HCT116 (cell line): ENCODE measurements around the gene COL18A1. TPM values are rescaled to one million over a fixed set of nuclear protein-coding genes. Genes with fewer than 3 reads are reported as not detected.

Source experiments
- ATAC-seq: fragments of 200-7000 bp; cut with Tn5 transposase; 2 replicates; pipeline ENCODE4 v1.9.1; 2020; ENCODE audit warnings: mild to moderate bottlenecking, moderate library complexity
- BruUV-seq: library from RNA; stranded (reverse); fragments of 400-500 nt; replicated peaks from 2 replicates; lab custom pipeline; 2021; lab: Mats Ljungman, UMichigan
- CTCF ChIA-PET: fragments of 300-600 bp; sonication (Branson Sonifier 250); formaldehyde crosslinking; loops from one replicate; lab custom pipeline; 2021; ENCODE audit warnings: antibody characterized with exemption; lab: Charles Lee
- POLR2A ChIA-PET: fragments of 300-600, 350-600 bp; sonication (Branson Sonifier 250); formaldehyde crosslinking; loops from one replicate; lab custom pipeline; 2021; ENCODE audit warnings: antibody characterized with exemption; lab: Charles Lee
- RAD21 ChIA-PET, 2 experiments: fragments of 300-600 bp; sonication (Branson Sonifier 250); formaldehyde crosslinking; loops; one replicate each; lab custom pipeline; 2023; ENCODE audit warnings: low total read pairs in 2 of 2; ENCODE audit not compliant: uncharacterized antibody in 2 of 2, unreplicated experiment in 2 of 2, low non-redundant PET in 1 of 2; lab: Charles Lee
- DNase-seq: peaks from one replicate; pipeline ENCODE4 v3.0.0-alpha.2; 2010; ENCODE audit warnings: low read depth, low spot score
- H2AFZ ChIP-seq: fragments of 200-600 bp; shearing (Covaris generic), sonication (generic); 2 replicates; pipeline ENCODE4 v1.6.1; 2017; ENCODE audit warnings: low read depth, mixed run types, mixed read lengths, antibody characterized with exemption, low read length; ENCODE audit not compliant: poor library complexity, severe bottlenecking
- H3K27ac ChIP-seq: 2 replicates; pipeline ENCODE4 v1.5.1; 2012; ENCODE audit warnings: low read depth, low read length
- H3K27me3 ChIP-seq: fragments of 200-600 bp; sonication (generic); 2 replicates; pipeline ENCODE4 v1.6.1; 2016; ENCODE audit warnings: mixed run types, low read length, mixed read lengths; ENCODE audit not compliant: insufficient read depth
- H3K36me3 ChIP-seq, 2 experiments: fragments of 200-500 bp in 1 of 2; fragments of 200-600 bp in 1 of 2; sonication (Bioruptor generic) in 1 of 2; sonication (generic) in 1 of 2; 2 replicates each; pipeline versions ENCODE4 v1.5.1 to v1.6.1; 2014 to 2016; ENCODE audit warnings: low read length in 2 of 2, inconsistent platforms in 1 of 2, mixed read lengths in 1 of 2, mixed run types in 1 of 2; ENCODE audit not compliant: insufficient read depth in 2 of 2, control insufficient read depth in 1 of 2
- H3K4me1 ChIP-seq, 2 experiments: fragments of 200-600 bp in 1 of 2; sonication (generic) in 1 of 2; 2 replicates each; pipeline versions ENCODE4 v1.5.1 to v1.6.1; 2012 to 2017; ENCODE audit warnings: low read length in 2 of 2, inconsistent platforms in 1 of 2, mild to moderate bottlenecking in 1 of 2, mixed read lengths in 1 of 2, mixed run types in 1 of 2, moderate library complexity in 1 of 2; ENCODE audit not compliant: insufficient read depth in 2 of 2, control insufficient read depth in 1 of 2
- H3K4me2 ChIP-seq: fragments of 200-600 bp; sonication (generic); 2 replicates; pipeline ENCODE4 v1.6.1; 2017; ENCODE audit warnings: mixed run types, low read length, mixed read lengths
- H3K4me3 ChIP-seq, 2 experiments: fragments of 200-600 bp in 1 of 2; sonication (generic) in 1 of 2; replicated peaks in 1 of 2; 2 replicates each; pipeline ENCODE4 v1.5.1; 2011 to 2016; ENCODE audit warnings: low read length in 2 of 2, control low read depth in 1 of 2, low read depth in 1 of 2, mild to moderate bottlenecking in 1 of 2, mixed read lengths in 1 of 2, mixed run types in 1 of 2
- H3K79me2 ChIP-seq: fragments of 200-600 bp; sonication (generic); 2 replicates; pipeline ENCODE4 v1.6.1; 2017; ENCODE audit warnings: mild to moderate bottlenecking, mixed run types, low read length, moderate library complexity, mixed read lengths; ENCODE audit not compliant: insufficient read depth
- H3K9ac ChIP-seq: fragments of 200-600 bp; sonication (generic); 2 replicates; pipeline ENCODE4 v1.6.1; 2016; ENCODE audit warnings: low read length, mixed read lengths
- H3K9me2 ChIP-seq: fragments of 200-600 bp; sonication (generic), shearing (Covaris generic); 2 replicates; pipeline ENCODE4 v1.6.1; 2017; ENCODE audit warnings: mixed run types, mild to moderate bottlenecking, moderate library complexity; ENCODE audit not compliant: insufficient read depth
- H3K9me3 ChIP-seq, 2 experiments: fragments of 200-500 bp in 1 of 2; fragments of 200-600 bp in 1 of 2; sonication (Bioruptor generic) in 1 of 2; sonication (generic) in 1 of 2; 2 replicates each; pipeline ENCODE4 v1.6.1; 2014 to 2017; ENCODE audit warnings: low read length in 2 of 2, mixed read lengths in 2 of 2, inconsistent platforms in 1 of 2, low read depth in 1 of 2, mild to moderate bottlenecking in 1 of 2, mixed run types in 1 of 2, moderate library complexity in 1 of 2; ENCODE audit not compliant: control insufficient read depth in 1 of 2, insufficient read depth in 1 of 2
- H4K20me1 ChIP-seq: fragments of 200-600 bp; sonication (generic), shearing (Covaris generic); 2 replicates; pipeline ENCODE4 v1.6.1; 2017; ENCODE audit warnings: mixed run types, mild to moderate bottlenecking, moderate library complexity; ENCODE audit not compliant: insufficient read depth
- CBX3 ChIP-seq: IDR thresholded peaks from 2 replicates; pipeline ENCODE4 v1.6.1; 2012; ENCODE audit warnings: low read depth
- EGR1 ChIP-seq: IDR thresholded peaks from 2 replicates; pipeline ENCODE4 v1.6.1; 2012; ENCODE audit warnings: low read depth
- ELF1 ChIP-seq: IDR thresholded peaks from 2 replicates; pipeline ENCODE4 v1.6.1; 2012; ENCODE audit warnings: low read depth, borderline replicate concordance
- EZH2phosphoT487 ChIP-seq: fragments of 200-600 bp; IDR thresholded peaks from 2 replicates; pipeline ENCODE4 v1.6.1; 2018; ENCODE audit warnings: antibody characterized with exemption, borderline replicate concordance
- FOSL1 ChIP-seq: IDR thresholded peaks from 2 replicates; pipeline ENCODE4 v1.6.1; 2012; ENCODE audit warnings: low read depth
- JUND ChIP-seq: IDR thresholded peaks from 2 replicates; pipeline ENCODE4 v1.6.1; 2012
- POLR2A ChIP-seq: IDR thresholded peaks from 2 replicates; pipeline ENCODE4 v1.7.0; 2011; ENCODE audit warnings: borderline replicate concordance; ENCODE audit not compliant: insufficient read depth, insufficient read length; ENCODE audit errors: extremely low read depth
- POLR2AphosphoS5 ChIP-seq: IDR thresholded peaks from 2 replicates; pipeline ENCODE4 v1.6.1; 2011; ENCODE audit warnings: mild to moderate bottlenecking, low read depth, low read length, moderate library complexity
- RAD21 ChIP-seq: IDR thresholded peaks from 2 replicates; pipeline ENCODE4 v1.6.1; 2012; ENCODE audit warnings: low read depth, mild to moderate bottlenecking
- SIN3A ChIP-seq: IDR thresholded peaks from 2 replicates; pipeline ENCODE4 v1.6.1; 2012; ENCODE audit warnings: low read depth
- SP1 ChIP-seq: IDR thresholded peaks from 2 replicates; pipeline ENCODE4 v1.6.1; 2012; ENCODE audit warnings: low read depth
- SRF ChIP-seq: IDR thresholded peaks from 2 replicates; pipeline ENCODE4 v1.6.1; 2012; ENCODE audit warnings: low read depth
- TCF7L2 ChIP-seq: IDR thresholded peaks from 2 replicates; pipeline ENCODE4 v1.7.0; 2011; ENCODE audit warnings: borderline replicate concordance, inconsistent platforms; ENCODE audit not compliant: insufficient read depth, insufficient read length; ENCODE audit errors: extremely low read depth
- ZBTB33 ChIP-seq: IDR thresholded peaks from 2 replicates; pipeline ENCODE4 v1.6.1; 2011; ENCODE audit warnings: mild to moderate bottlenecking, low read length, moderate library complexity; ENCODE audit not compliant: insufficient replicate concordance; ENCODE audit errors: extremely low read depth
- ZFX ChIP-seq: fragments of 450-650 bp; IDR thresholded peaks from 2 replicates; pipeline ENCODE4 v1.6.1; 2017
- ZNF274 ChIP-seq: fragments of 200-500 bp; sonication (Bioruptor generic); IDR thresholded peaks from 2 replicates; pipeline ENCODE4 v1.6.1; 2014; ENCODE audit warnings: mild to moderate bottlenecking, low read depth, low read length, inconsistent platforms
- intact Hi-C: fragments of 100-400 bp; cut with micrococcal nuclease; formaldehyde crosslinking; loops from 2 replicates; pipeline ENCODE4 v1.10.0; 2022
- total RNA-seq: library from RNA; stranded (reverse); gene quantifications from one replicate; pipeline ENCODE4 v1.2.1, GENCODE V29; 2021; ENCODE audit not compliant: unreplicated experiment
- TF ChIP-seq, protein P1 (sequence below): IDR thresholded peaks from 2 replicates; pipeline ENCODE4 v1.6.1; 2012
- TF ChIP-seq, protein P2 (sequence below), 3 experiments: fragments of 200-600 bp in 1 of 3; sonication (generic) in 1 of 3; IDR thresholded peaks in 2 of 3; conservative IDR thresholded peaks in 1 of 3; 2 replicates each; pipeline ENCODE4 v1.5.1; 2012 to 2017; ENCODE audit warnings: low read depth in 2 of 3, low read length in 2 of 3, antibody characterized with exemption in 1 of 3, borderline replicate concordance in 1 of 3, control low read depth in 1 of 3, mild to moderate bottlenecking in 1 of 3, mixed read lengths in 1 of 3, mixed run types in 1 of 3, moderate library complexity in 1 of 3; ENCODE audit not compliant: insufficient read depth in 1 of 3

COL18A1 gene
- total RNA-seq, 1 experiment from 2014 or later = 59.5 TPM

DNA sequence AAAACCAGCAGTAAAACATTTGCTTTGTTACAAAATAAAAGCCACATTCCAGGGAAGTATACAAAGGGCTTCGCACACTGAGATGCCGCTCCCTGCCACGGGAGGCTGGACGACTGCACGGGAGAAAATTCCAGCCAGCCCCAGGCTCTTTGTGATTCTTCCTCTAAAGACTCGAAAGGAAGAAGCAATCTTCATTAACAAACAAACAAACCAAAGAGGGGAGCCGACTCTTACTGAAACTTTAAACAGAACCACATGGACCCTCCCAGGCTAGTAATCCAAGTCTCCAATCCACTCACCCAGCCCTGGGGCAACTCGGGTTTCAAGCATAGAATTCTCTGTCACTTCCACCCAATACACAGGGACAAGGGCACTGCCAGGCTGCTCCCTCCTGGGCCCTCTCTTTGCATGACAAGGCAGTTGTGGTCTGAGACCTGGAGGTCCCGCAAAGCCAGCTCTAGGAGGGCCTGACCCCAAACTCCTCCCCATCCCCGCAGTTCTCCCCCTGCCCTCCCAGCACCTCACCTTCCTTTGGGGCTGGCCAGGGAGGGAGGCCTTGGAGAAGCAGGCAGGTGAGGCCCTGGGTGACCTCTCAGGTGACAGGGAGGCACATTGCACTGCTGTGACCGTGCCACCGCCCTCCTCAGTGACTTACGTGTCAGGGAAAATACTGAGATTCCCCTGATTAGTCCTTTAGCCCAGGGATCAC, 26.6 kb upstream of the COL18A1 start:
- Histone ChIP-seq H3K4me2 (no peak overlapping the region), H3K4me3 (no peak overlapping the region), H3K9me2 (no peaks in the 10 kb centered on the region), H3K36me3 (no peaks in the 10 kb centered on the region), H3K9ac (no peak overlapping the region), H3K4me1 (no peaks in the 10 kb centered on the region; a peak in 1 of 4 replicates), H3K27me3 (no peaks in the 10 kb centered on the region), H4K20me1 (no peaks in the 10 kb centered on the region), H3K27ac (no peak overlapping the region), H3K9me3 (no peaks in the 10 kb centered on the region), H3K79me2 (no peaks in the 10 kb centered on the region), H2AFZ (no peak overlapping the region)
- intact Hi-C loops = no loop called here
- DNase-seq (no peak), ATAC-seq (no peak)
- BruUV-seq = no TSS peak
- RAD21 ChIA-PET = interaction anchor here in 1 of 2 experiments (0.7 kb wide), 1 partner anchor 20 kb away, joined by 3 read pairs; no protein-coding TSS in a partner anchor
- TF ChIP-seq SIN3A (no peak), EZH2phosphoT487 (no peak), JUND (no peak), SP1 (no peak), POLR2AphosphoS5 (no peak), POLR2A (no peak), CBX3 (no peak), SRF (no peak), EGR1 (no peak), FOSL1 (no peak), ZBTB33 (no peak), RAD21 (no peak), ZFX (no peak), TCF7L2 (no peak), ZNF274 (no peak), ELF1 (no peak)
- TF ChIP-seq, protein P1, sequence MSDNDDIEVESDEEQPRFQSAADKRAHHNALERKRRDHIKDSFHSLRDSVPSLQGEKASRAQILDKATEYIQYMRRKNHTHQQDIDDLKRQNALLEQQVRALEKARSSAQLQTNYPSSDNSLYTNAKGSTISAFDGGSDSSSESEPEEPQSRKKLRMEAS = no peak
- TF ChIP-seq, protein P2, sequence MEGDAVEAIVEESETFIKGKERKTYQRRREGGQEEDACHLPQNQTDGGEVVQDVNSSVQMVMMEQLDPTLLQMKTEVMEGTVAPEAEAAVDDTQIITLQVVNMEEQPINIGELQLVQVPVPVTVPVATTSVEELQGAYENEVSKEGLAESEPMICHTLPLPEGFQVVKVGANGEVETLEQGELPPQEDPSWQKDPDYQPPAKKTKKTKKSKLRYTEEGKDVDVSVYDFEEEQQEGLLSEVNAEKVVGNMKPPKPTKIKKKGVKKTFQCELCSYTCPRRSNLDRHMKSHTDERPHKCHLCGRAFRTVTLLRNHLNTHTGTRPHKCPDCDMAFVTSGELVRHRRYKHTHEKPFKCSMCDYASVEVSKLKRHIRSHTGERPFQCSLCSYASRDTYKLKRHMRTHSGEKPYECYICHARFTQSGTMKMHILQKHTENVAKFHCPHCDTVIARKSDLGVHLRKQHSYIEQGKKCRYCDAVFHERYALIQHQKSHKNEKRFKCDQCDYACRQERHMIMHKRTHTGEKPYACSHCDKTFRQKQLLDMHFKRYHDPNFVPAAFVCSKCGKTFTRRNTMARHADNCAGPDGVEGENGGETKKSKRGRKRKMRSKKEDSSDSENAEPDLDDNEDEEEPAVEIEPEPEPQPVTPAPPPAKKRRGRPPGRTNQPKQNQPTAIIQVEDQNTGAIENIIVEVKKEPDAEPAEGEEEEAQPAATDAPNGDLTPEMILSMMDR (IDR thresholded peaks at IDR 0.05 in 2 of 3, conservative IDR thresholded peaks at IDR 0.05 in 1 of 3; ENCODE audit: borderline replicate concordance in 1 of 3, insufficient read depth in 1 of 3, low read depth in 2 of 3, low read length in 2 of 3) = no peak
- POLR2A ChIA-PET = no interaction called here
- CTCF ChIA-PET = no interaction called here
